HG03575 (cell line): ENCODE measurements around the gene DMAP1.

Experiments
- ATAC-seq: cut with Tn5 transposase; IDR thresholded peaks from one replicate; pipeline ENCODE4 v1.9.1; 2021; ENCODE audit not compliant: unreplicated experiment, insufficient number of reproducible peaks, low FRiP score; ENCODE audit errors: extremely low read depth

The DMAP1 gene

DNA sequence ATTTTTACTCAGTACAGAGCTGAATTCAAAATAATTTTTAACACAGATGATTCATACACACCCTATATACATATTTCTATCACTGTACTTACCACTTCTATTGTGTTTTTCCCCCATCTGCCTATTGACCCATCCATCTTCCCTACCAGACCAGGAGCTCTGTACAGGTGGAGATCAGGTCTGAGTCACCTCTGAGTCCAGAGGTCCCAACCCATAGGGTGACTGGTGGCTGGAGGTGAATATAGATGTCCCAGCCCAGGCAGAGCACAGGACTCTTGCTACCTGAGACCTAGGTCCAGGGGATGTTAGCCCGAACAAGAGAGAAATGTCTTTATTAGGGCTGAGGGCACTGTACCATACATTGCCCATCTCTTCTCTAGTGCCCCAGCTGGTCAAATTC, 54.8 kb downstream of the DMAP1 start:
- ATAC-seq = no peak
